Head of caudate nucleus (tissue), 42 donors: ENCODE measurements around the gene AVPI1.

ENCODE experiments used
- DNase-seq, 42 donors: peaks; one replicate each; pipeline versions ENCODE4 v3.0.0 to v3.0.0-alpha.2; 2020 to 2021; ENCODE audit warnings: mixed read lengths in 7 of 42
- intact Hi-C: fragments of 100-400 bp; cut with DNase I; formaldehyde crosslinking; loops from one replicate; pipeline ENCODE4 v1.15.0; 2022

AVPI1 gene

DNA sequence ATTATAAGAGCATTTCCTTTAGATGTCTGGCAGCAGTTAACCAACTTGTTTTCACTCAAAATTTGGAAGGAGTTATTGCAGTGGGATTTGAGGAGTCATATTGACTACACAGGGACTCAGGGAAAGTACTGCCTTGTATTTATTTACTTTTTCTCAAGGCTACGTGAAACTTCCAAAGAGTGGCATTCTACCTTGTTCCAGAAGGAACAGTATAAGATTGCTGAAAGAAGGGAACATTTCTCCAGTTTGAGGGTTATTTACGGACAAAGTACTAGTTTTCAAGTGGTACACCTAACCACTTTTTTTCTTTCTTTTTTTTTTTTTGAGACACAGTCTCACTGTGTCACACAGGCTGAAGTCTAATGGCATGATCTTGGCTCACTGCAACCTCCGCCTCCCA is 58.8 kb downstream of the AVPI1 start:
- no peak for DNase-seq

GRCh38 chr10:97627731-97628130 is 59.3 kb downstream of the AVPI1 start:
- no peak for DNase-seq
- intact Hi-C loops = no loop called here

More for the DNA sequence above, 58.8 kb downstream of the AVPI1 start:
- intact Hi-C loops = no loop called here
